Measurements from ENCODE around the gene GRIK4.

Gene GRIK4

DNA sequence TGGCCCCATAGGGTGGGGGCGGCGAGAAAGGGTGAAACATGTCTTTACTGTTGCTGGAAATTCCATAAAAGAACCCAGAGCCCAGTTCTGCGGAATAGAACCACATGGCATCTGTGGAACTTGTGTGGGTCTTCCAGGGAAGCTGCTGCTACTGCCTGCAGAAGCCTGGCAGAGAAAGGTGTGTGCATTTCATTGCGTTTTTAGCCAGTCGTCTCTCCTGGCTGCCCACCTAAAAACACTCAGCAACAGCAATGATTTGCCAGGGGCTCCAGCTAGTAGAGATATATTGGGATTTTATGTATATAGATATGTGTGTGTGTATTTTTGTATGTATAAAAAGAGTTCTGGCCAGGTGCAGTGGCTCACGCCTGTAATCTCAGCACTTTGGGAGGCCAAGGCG, 385.1 kb downstream of the GRIK4 start:
- DNase-seq = no peak

DNA sequence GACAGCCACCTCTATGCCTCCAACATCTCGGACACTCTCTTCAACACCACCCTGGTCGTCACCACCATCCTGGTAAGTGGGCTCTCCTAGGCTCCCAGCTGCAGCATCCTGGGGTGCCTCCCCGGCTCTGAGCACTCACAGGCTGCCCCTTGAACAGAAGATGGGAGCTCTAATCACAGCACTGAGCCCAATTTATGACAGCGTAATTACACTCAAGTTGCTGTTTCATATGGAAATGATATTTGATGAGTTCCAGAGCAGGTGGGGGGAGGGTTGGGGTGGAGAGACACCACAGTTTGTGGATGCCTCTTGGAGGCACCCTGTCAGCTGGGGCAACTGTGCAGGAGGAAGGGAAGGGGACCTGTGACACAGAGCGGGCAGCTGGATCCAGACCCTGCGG, 387.0 kb downstream of the GRIK4 start:
- DNase-seq = no peak

DNA sequence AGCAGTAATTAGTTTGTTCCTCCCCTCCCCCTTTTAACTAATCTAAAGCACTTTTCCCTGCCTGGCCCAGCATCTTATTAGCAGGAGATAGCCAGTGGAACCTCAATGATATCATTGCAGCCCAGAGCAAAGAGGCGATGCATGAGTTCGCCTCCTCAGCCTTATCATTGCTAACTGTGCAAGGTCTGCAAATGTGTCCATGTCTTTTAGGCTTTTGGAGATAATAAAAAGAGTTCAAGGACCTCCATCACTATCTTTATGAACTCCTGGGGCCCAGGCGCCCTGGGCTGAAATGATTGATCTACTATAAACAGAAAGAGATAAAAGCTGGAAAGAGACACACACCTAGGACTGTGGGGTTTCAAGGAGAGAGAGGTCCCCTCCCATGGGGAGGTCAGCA, 388.2 kb downstream of the GRIK4 start:
- no peak for DNase-seq

DNA sequence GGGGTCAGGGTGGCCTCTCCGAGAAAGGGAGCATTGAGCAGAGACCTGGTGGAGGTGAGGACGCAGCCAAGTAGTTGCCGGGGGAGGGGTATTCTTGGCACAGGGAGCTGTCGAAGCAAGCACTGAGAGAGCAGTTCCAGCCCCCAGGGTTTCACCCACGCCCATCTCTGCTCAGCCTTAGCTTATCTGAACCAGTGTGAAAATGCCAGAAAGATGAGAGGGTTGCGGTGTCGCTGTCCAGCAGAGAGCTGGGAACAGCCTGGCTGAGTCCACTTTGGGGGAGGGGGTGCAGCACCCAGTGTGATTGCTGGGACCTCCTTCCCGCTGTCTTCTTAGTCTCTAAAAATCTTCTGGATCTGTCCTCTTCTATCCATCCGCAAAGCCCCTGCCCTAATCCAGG, 389.1 kb downstream of the GRIK4 start:
- DNase-seq = no peak

DNA sequence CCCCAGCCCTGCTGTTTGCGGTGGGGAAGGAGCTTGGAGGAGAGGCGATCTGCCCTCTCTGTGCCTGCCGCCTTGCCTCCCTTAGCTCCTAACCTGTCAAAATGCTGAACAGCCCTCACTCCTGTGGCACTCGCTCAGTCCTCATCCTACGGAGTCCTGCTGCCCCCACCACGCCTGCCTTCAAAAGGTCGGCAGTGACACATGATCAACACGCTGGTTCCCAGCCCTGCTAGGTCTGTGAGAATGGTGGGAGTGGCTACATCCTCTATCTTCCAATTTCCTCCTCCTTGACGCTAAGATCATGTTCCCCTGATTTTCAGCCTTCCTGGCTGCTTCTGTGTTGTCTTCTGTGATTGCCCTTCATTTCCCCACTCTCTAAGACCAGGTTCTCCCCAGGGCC, 392.1 kb downstream of the GRIK4 start:
- DNase-seq = no peak

DNA sequence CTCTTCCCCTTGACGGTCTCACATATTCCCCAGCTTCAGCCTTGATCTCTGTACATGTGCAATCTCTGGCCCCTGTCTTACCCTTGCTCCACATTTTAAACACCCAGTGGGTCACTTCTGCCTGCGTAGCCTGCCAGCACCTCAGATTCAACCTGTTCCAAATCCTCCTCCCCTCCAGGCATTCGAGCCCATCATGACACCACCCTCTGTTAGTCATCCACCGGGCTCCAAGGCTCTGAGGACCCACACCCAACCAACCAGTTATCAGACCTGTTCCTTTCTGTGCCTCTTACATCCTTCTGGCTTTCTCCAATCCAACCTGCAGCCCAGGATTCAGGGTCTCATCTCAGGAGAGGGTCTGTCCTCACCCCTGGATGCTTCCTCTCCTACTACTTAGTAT, 392.6 kb downstream of the GRIK4 start:
- no peak for DNase-seq

DNA sequence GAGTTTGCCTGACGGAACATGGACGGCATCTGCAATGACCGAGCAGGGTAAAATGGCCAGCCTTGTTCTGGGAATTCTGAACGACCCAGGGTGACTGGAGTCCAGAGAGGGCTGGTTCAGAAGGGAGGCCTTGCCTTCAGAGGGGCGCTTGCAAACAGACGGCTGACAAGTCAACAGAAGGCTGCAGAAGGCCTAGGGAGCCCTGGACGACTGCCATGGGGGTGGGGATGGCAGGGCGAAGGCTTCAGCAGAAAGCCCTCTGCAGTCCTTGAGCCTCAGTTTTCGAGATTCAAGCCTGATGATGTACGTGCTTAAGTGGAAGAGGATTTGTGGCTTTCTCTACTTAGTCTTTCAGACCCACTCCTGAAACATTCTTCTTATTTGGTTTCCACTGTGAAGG, 395.2 kb downstream of the GRIK4 start:
- no peak for DNase-seq

DNA sequence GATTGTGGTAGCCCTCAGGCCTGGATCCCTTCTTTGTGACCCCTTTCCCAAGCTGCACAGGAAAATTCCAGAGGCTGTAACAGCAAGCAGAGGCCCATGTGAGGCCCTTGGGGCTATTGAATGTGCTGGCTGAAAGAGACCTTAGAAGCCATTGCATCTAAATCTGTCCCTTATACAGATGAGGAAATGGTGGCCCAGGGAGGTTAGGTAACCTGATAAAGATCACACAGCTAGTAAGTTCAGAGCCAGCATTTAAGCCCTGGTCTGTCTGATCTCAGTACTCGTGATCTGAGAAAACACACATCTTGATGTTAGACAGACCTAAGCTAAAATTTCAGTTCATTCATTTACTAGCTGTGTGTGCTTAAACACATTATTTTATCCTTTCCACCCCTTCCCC, 396.4 kb downstream of the GRIK4 start:
- DNase-seq = no peak

DNA sequence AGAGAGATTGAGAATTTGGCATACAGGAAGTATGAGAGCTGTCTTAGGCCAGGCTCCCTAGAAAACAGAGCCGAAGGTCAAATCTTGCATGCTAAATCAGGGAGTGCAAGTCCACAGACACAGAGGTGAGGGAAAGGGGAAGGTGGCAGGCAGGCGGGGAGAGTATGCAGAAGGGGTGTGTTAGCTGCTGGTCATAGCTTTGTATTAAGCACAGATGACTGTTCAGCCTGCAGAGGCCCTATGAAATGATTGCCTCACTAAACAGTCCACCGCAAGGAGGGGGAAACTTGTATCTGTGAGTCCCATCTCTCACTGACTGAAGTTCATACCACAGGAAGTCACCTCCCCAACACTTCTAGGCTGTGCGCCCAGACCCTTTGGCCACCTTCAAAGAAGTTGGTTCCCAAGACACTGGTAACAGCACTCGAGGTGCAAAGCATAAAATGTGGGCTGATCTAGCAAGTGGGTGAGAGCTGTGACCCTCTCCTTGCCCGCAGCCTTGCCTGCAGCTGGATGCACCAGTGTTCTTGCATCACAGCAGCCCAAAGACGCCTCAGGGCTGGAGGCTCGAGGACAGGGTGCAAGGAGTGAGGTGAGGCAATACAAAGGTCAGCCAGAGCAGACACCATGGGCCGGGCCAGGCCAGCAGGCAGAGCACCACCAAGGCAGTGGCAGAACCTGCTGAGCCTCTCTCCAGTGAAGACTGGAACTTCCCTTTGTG, 397.1 kb downstream of the GRIK4 start:
- DNase-seq = no peak

DNA sequence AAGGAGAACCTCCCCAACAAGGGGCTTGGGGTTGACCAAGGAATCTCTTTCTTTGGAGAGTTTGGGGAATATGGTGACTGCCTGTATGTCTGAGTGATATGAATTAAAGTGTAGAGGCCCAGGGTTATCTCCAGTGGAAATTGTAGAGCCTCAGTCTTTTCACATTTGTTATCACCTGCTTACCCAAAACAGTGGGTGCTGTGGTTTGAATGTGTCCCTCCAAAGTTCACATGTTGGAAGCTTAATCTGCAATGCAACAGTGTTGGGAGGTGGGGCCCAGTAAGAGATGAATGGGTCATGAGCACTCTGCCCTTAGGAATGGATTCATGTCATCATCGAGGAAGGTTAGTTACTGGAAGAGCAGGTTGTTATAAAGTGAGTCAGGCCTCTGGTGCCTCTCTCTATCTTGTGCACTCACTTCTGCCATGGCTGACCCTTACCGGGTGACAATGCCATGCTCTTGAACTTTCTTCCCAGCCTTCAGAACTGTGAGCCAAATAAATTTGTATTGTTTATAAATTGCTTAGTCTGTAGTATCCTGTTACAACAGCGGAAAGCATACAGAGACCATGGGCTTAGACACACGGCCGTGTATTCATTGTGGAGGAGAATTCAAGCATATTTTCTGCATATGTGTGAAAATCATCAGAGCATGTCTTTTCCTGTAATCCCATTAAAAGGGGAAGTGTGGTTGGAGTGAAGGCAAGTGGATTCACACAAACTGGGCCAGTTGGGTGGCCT, 398.3 kb downstream of the GRIK4 start:
- no peak for DNase-seq

DNA sequence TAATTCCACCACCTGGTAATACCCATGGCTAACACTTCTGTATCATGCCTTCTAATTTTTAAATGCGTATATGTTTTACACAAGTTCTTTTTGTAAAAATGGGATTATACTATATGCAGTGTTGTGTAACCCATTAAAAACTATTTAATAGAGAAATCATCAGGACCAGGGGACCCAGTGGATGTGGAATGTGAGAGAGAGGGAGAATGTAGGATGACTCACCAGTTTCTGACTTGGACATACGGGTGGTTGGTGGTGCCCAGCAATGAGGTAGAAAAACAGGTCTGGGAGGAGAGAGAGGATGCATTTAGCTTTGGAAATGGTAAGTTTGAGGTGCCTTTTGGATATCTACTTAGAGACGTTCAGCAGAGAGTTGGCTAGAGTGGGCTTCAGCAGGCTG, 400.4 kb downstream of the GRIK4 start:
- no peak for DNase-seq

DNA sequence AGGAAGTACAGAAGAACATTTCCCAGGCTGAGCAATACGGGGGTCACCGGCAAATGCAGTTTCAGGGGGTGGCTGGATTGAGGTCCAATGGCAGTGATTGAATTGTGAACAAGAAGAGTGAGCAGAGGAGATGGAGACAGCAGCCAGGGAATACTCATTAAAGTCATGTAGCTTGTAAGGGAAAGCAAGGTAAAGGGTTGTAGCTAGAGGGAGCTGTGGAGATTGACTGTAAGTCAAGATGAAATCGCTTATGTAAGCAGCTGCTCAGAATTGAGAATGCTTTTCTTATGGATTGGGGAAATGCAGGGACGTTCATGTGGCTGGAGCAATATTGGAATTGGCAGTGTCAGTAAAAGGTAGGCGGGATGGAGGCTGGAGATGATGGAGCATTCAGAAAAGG, 401.0 kb downstream of the GRIK4 start:
- no peak for DNase-seq

DNA sequence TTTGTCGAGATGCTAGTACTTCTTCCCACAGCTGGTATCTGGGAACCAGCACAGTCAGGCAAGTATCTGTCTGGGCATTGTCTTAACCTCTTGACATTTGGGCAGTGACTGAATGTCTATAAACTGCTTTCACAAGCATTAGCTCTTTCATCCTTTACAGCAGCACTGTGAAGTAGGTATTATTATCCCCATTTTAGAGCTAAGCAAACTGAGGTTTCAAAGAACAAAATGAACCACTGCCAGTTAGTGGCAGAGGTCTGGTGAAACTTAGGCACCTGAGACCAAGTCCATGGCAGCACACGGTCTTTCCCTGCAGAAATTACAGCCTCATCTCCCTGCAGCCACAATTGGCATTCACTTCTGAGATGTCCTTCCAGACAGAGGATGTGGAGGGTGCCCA, 401.4 kb downstream of the GRIK4 start:
- no peak for DNase-seq

DNA sequence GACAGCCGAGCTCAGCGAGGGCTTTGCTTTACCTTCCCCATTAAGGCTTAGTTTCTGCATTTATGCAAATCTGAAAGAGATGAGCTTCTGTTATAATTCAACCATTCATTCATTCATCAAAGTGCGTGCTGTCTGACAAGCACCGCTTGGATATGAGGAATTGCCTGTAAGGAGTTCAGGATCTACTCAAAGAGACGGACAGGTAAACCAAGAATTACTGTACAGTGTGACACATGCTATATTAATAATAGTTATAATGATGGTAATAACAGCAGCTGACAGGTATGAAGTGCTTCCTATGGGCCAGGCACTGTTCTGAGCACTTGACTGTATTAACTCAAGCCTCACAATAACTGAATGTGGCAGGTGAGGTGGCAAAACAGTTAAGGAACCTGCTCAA, 402.5 kb downstream of the GRIK4 start:
- no peak for DNase-seq

DNA sequence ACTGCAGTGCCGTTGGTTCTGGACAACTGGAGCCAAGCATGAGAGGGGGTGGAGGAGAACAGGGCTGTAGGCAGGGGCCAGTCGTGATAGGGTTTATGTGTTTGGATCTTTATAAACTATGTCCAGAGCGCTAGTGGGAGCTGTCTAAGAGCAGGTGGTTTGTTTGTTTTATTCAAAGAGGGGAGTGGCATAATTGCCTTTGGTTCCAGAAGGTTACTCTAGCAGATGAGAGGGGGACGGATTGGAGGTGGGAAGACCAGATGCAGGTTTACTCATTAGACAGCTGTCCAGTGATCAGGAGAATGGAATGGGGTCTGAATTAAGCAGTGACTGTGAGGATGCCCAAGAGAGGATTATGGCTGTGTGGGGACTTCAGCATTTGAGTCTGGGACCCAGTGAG, 403.1 kb downstream of the GRIK4 start:
- no peak for DNase-seq

DNA sequence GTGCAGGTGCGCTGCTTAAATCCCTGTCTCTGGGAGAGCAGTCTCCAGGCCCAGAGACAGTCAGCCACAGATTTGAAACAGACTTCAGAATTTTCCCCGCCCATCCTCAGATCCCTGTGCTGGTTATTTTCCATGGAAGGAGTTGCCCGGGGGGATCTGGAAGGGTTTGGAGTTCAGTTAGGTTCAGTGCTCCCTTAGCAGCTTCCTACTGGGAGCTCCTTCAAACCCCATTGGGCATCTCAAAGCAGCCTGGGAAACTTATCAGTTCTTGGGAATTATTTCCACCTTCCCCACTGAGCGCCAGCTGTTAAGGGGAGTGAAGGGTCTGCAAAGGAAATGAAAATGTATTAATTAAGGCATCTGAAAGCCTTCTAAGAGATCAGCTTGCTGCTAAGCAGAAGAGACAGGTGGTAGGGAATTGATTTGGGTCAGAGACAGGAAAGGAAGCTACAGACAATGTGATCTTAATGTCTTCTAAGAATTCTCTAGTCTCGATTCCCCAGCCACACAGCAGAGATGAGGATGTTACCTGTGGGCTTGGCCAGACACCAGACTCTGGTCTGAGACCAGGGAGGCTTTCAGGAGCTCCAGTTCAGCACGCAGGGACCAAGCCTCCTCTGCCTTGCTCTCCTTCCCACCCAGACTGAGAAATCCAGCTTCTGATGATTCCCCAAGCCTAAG, 406.2 kb downstream of the GRIK4 start:
- DNase-seq = no peak

DNA sequence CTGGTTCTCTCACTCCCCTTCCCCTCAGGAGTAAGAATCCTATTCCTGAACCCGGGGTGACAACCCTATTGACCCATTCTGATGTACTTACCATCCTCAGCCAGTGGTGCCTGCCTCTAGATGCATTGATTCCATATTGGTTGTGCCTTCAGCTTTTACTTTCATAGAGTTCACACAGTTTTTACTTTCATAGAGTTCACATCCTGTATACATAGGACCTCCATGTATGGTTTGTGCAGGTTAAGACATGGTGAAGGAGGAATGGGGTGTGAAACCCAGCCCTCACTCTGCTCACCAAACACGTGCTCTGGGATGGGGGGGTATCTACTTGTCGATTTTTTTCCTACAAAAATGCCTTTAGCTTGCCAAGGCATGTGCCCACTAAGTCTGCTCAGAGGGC, 406.7 kb downstream of the GRIK4 start:
- DNase-seq = no peak

DNA sequence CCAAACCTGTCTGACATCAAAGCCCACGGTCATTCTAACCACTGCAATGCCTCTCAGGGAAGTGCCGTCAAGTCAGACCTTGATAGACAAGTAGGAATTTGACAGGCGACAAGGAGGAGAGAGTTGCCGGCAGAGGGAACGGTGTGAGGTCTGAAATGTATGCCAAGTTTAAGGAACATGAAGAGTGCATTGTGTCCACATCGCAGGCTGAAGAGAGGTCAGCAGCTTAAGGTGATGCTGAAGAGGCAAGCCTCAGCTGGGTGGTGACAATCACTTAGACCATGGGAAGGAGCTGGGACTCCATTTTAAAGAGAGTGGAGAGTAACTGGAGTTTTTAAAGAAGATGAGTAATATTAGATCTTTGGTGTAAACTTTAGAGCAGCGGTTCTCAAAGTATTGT, 407.5 kb downstream of the GRIK4 start:
- no peak for DNase-seq

DNA sequence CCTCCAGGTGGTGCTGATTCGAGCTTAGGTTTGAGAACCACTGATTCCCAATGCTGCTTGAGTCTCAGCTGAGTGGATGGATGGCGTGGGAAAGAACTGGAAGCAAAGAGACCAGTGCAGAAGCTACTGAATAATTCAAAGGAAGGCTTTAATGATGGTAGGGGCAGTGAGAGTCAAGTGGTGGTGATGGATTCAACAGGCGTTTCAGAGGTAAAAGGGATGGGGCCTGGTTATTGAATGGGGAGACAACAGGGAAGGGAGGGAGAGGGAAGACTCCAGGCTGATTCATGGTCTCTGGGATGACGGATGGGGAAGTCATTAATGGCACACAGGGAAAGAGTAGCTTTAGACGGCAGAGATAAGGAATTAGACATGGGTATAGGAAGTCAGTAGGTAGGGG, 408.0 kb downstream of the GRIK4 start:
- DNase-seq = no peak

DNA sequence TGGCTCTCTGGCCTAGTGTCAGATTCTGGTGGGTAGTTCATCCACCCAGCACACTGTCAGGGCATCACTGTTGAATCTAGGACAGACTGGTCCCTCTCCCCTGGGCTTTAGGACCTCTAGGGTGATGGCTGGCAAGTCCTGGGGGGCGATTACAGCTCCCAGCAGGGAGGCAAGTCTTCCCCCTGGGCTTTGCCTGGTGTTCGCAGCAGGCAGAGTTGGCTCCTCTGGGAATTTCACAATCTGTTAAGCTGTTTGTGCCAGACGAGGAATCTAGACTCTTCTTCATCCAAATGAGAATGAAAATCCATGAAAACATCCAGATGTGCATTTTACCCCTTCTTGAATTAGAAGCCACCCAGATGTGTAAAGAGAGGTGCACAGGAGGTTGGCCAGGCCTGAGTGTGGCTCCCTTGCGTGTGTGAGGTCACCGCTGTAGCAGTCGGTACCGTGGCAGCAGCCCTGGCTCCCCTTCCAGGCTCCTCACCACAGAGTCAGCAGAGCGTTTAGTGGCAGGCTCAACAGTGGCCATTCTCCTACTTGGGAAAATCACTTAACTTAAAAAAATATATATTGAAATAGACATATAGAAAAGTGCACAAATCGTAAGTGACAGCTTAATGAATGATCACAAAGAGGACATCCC, 412.4 kb downstream of the GRIK4 start:
- DNase-seq = no peak

DNA sequence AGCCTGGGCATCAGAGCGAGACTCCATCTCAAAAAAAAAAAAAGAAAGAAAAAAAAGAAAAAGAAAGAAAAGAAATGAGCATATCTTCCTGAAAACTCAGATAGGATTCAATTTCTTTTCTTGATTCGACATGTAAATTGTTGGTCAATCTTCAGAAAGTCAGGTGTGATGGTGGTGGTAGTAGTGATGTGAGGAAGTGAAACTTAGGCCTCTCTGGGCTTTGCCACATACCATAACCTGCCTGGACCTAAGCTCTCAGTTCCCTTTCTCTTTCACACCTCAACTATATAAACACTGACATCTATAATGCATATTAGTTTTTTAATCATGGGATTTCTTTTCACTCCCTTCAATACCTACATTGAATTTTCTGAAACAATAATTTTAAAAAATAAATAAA, 414.4 kb downstream of the GRIK4 start:
- DNase-seq = no peak

DNA sequence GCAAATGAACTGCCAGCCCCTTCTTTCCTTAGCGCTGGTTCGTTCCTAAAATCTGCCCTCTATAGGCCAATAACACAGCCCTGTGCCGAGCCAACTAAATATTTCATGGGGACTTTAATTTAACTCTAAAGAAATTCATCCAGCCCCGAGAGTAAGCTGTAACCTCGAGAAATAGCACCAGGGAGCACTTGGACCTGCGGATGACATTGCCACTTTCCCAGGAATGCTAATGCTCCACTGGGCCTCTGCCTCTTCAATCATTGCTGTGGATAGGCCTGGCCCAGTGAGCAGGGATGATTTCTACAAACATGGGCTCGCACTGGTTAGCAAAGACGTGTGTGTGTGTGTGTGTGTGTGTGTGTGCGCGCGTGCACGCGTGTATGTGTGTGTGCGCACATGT, 417.1 kb downstream of the GRIK4 start:
- no peak for DNase-seq

DNA sequence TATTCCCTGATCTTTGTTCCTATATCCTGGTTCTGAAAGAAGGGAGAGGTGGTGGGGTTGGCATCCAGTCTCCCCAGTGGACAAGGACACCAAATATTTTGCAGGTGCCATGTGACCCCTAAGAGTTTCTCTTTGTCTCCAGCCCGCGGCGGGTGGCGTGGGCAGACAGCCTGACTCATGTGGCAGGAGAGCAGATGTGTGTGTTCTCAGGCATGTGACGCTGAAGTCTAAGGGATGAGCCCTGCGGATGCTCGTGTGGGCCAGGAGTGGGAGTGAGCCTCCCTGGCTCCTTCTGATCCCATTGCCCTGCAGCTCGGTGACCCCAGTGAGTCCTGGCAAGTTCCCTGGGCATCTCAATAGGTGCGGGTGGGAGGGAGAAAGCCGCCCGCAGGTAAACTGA, 417.5 kb downstream of the GRIK4 start:
- DNase-seq = no peak

DNA sequence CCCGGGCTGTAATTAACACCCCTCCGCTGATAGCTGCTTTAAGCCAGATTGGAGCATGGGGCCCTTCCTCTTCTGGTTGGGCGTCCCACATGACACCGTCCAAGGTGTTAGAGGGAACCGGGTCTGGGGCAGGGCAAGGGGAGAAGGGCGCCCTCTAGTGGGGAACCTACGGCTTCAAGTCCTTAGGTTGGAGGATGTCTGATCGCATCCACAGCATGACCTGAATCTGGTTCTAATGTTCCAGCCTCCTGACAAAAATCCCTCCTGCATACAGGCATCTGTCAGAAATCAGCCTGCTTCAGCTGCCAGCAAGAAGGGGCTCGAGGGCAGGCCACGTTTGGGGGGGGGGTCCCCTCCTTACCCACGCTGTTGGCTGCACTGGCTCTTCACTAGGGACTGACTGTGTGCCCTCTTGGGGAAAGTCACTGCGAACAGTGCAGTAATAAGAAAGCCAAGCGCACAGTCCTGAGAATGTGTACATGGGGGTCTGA, 418.2 kb downstream of the GRIK4 start:
- peak; percentile 75 for DNase-seq
